Glutamatergic neuron (in vitro differentiated cells): ENCODE data around the gene RMND5A. TPM values are rescaled to one million over a fixed set of nuclear protein-coding genes. Genes with fewer than 3 reads are reported as not detected.

ENCODE experiments used
- DNase-seq: peaks from one replicate; pipeline ENCODE4 v3.0.0; 2022
- H3K27ac Mint-ChIP-seq: one replicate; pipeline ENCODE4 v1.8.0; 2020; ENCODE audit warnings: mild to moderate bottlenecking, mixed read lengths, inconsistent platforms; ENCODE audit not compliant: unreplicated experiment
- H3K27me3 Mint-ChIP-seq: one replicate; pipeline ENCODE4 v1.8.0; 2020; ENCODE audit warnings: mild to moderate bottlenecking, moderate library complexity, mixed read lengths, inconsistent platforms; ENCODE audit not compliant: unreplicated experiment
- H3K36me3 Mint-ChIP-seq: one replicate; pipeline ENCODE4 v1.8.0; 2020; ENCODE audit warnings: mild to moderate bottlenecking, mixed read lengths, inconsistent platforms; ENCODE audit not compliant: unreplicated experiment
- H3K4me1 Mint-ChIP-seq: one replicate; pipeline ENCODE4 v1.8.0; 2020; ENCODE audit warnings: mild to moderate bottlenecking, low read depth, mixed read lengths, inconsistent platforms; ENCODE audit not compliant: unreplicated experiment
- H3K4me3 Mint-ChIP-seq: one replicate; pipeline ENCODE4 v1.8.0; 2020; ENCODE audit warnings: mild to moderate bottlenecking, mixed read lengths, inconsistent platforms; ENCODE audit not compliant: unreplicated experiment
- H3K9me3 Mint-ChIP-seq: one replicate; pipeline ENCODE4 v1.8.0; 2020; ENCODE audit warnings: mild to moderate bottlenecking, moderate library complexity, mixed read lengths, inconsistent platforms; ENCODE audit not compliant: unreplicated experiment
- CTCF ChIP-seq: fragments of 200-600 bp; sonication (generic); IDR thresholded peaks from one replicate; pipeline ENCODE4 v1.5.0; 2021; ENCODE audit not compliant: partially characterized antibody, unreplicated experiment
- total RNA-seq: library from RNA; stranded (reverse); fragmentation: NEBNext Ultra II Directional; extraction: Animal tissue kit (Norgen Biotek cat#: 25700); gene quantifications from one replicate; pipeline ENCODE4 v1.2.1, GENCODE V29; 2021; ENCODE audit not compliant: unreplicated experiment

The RMND5A gene
- total RNA-seq, 1 donor from 2014 or later = 38.8 TPM

DNA sequence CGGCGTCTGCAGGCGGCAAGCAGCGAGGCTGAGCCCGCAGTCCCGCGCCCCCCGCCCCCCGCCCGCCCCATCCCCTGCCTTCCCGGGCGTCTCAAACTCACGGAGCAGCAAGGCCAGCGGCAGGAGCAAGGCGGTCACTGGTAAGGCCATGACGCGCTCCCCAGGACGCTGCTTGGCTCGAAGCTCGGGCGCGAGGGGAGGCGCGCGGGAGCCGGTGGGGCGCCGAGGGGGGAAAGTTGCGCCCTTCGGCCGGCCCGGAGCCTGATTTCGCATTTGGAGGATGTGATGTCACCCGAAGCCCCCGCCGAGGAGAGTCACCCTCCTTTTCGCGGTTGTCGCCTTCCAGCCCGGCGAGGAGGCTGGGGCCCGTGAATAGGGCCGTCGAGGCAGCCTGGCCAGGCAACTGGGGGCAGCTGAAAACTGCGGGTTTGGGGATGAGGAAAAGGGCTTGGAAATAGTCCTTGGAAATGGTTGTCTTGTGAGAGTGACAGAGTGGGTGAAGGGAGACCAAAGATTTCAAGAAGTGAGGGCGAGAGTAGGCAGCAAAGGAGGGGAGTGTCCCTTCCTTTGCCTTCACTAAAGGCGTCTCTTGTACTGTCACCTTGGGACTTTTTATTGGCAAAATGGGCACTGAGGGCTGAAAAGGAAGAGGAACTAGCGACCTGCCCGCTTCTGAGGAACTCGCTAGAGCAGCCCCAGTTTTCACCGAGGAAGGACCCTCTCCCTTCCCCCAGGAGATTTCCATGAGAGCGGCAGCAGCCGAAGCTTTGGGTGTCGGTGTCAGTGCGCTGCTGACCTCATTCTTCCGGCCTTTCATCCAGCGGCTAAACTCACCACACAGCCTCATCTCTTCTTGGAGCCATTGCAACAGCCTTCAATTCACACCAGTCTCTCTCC lies 70.8 kb downstream of the RMND5A start, which contains the start of gene CD8A:
Gene CD8A (minus strand): TSS at position 238 of the 897 bp plus-strand sequence. CDS start 88 bp downstream, at position 150.
- H3K4me3 Mint-ChIP-seq = peak within 1 kb of the TSS; percentile 48
- DNase-seq = no peak
- peaks cover 7% of the 10 kb centered on the region for H3K9me3 Mint-ChIP-seq
- no peak within 1 kb of the TSS for H3K27ac Mint-ChIP-seq
- peaks cover 2% of the 10 kb centered on the region for H3K4me1 Mint-ChIP-seq
- TF ChIP-seq CTCF = no peak
- H3K36me3 Mint-ChIP-seq = peaks cover 19% of the 10 kb centered on the region
- H3K27me3 Mint-ChIP-seq = peaks cover 17% of the 10 kb centered on the region

DNA sequence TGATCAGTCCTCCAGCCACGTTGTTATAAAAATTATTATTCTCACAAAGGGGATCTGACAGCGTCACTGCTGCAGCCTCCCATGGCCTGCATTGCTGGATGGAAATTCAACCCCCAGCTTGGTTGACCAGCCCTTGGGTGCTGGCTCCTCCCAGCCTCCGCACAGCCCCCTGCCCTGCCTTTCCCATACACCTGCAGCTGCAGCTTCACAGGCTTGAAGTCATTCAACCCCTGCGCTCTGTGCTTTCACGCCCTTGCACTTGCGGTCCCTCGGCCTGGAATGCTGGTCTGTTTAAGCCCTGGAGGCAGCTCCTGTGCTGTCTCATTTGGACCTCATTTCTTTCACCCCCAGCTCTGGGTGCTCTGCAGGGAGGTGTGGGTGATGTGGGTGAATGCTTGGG lies 71.5 kb downstream of the RMND5A start:
- TF ChIP-seq CTCF = no peak
- Mint-ChIP-seq H3K36me3 (peaks cover 26% of the 10 kb centered on the region), H3K9me3 (peaks cover 7% of the 10 kb centered on the region), H3K27me3 (peaks cover 17% of the 10 kb centered on the region), H3K4me1 (peaks cover 2% of the 10 kb centered on the region), H3K27ac (no peak overlapping the region), H3K4me3 (peak overlapping the region; percentile 48)
- no peak for DNase-seq

- peaks cover 16% of the 10 kb centered on the region for H3K27me3 Mint-ChIP-seq
Observed at GRCh38 chr2:86793752-86794151, 73.7 kb downstream of the RMND5A start.

GRCh38 chr2:86794861-86795260 lies 74.8 kb downstream of the RMND5A start:
- H3K4me3 Mint-ChIP-seq = no peak overlapping the region
- peaks cover 26% of the 10 kb centered on the region for H3K36me3 Mint-ChIP-seq
- TF ChIP-seq CTCF = no peak
- DNase-seq = no peak
- H3K9me3 Mint-ChIP-seq = peaks cover 7% of the 10 kb centered on the region
- H3K27me3 Mint-ChIP-seq = peaks cover 16% of the 10 kb centered on the region
- no peak overlapping the region for H3K27ac Mint-ChIP-seq
- H3K4me1 Mint-ChIP-seq = peaks cover 2% of the 10 kb centered on the region

More at GRCh38 chr2:86793752-86794151, 73.7 kb downstream of the RMND5A start:
- Mint-ChIP-seq H3K27ac (no peak overlapping the region), H3K36me3 (peaks cover 26% of the 10 kb centered on the region), H3K4me1 (peaks cover 2% of the 10 kb centered on the region), H3K9me3 (peaks cover 7% of the 10 kb centered on the region), H3K4me3 (no peak overlapping the region)
- DNase-seq = no peak
- TF ChIP-seq CTCF = no peak
